Glutamatergic neuron (in vitro differentiated cells): ENCODE data around the gene HERC4. TPM values are rescaled to one million over a fixed set of nuclear protein-coding genes. Genes with fewer than 3 reads are reported as not detected.

Experiments used
- DNase-seq: peaks from one replicate; pipeline ENCODE4 v3.0.0; 2022
- H3K27ac Mint-ChIP-seq: one replicate; pipeline ENCODE4 v1.8.0; 2020; ENCODE audit warnings: mild to moderate bottlenecking, mixed read lengths, inconsistent platforms; ENCODE audit not compliant: unreplicated experiment
- H3K27me3 Mint-ChIP-seq: one replicate; pipeline ENCODE4 v1.8.0; 2020; ENCODE audit warnings: mild to moderate bottlenecking, moderate library complexity, mixed read lengths, inconsistent platforms; ENCODE audit not compliant: unreplicated experiment
- H3K36me3 Mint-ChIP-seq: one replicate; pipeline ENCODE4 v1.8.0; 2020; ENCODE audit warnings: mild to moderate bottlenecking, mixed read lengths, inconsistent platforms; ENCODE audit not compliant: unreplicated experiment
- H3K4me1 Mint-ChIP-seq: one replicate; pipeline ENCODE4 v1.8.0; 2020; ENCODE audit warnings: mild to moderate bottlenecking, low read depth, mixed read lengths, inconsistent platforms; ENCODE audit not compliant: unreplicated experiment
- H3K4me3 Mint-ChIP-seq: one replicate; pipeline ENCODE4 v1.8.0; 2020; ENCODE audit warnings: mild to moderate bottlenecking, mixed read lengths, inconsistent platforms; ENCODE audit not compliant: unreplicated experiment
- H3K9me3 Mint-ChIP-seq: one replicate; pipeline ENCODE4 v1.8.0; 2020; ENCODE audit warnings: mild to moderate bottlenecking, moderate library complexity, mixed read lengths, inconsistent platforms; ENCODE audit not compliant: unreplicated experiment
- total RNA-seq: library from RNA; stranded (reverse); fragmentation: NEBNext Ultra II Directional; extraction: Animal tissue kit (Norgen Biotek cat#: 25700); gene quantifications from one replicate; pipeline ENCODE4 v1.2.1, GENCODE V29; 2021; ENCODE audit not compliant: unreplicated experiment
- TF ChIP-seq, protein P1 (sequence below): fragments of 200-600 bp; sonication (generic); IDR thresholded peaks from one replicate; pipeline ENCODE4 v1.5.0; 2021; ENCODE audit not compliant: partially characterized antibody, unreplicated experiment

The HERC4 gene
- total RNA-seq, 1 donor from 2014 or later: 39.5 TPM

DNA sequence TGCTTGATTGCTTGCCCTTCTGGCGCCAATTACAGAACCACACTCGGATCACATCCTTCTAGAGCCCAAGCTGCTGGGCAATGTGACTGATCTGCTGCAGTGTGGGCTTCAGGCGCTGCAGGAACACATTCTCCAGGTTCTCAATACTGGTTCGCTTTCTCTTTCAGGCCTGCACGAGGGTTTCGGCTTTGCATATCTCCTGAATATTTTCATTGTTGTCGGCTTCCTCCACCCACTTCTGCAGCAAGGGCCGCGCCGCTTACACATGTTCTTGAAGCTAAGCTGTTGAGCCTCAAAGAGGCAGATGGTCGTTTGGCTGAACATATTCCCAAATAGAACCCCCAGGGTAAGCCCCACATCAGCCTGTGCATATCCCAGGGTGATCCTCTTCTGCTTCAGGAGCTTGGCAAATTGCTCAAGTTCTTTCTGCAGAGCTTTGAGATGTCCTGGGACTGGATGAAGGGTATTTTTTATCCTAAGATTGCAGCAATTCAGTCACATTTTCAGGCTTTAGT, 64.6 kb downstream of the HERC4 start:
- Mint-ChIP-seq H3K27ac (peak overlapping the region; percentile 34), H3K4me1 (peaks cover 6% of the 10 kb centered on the region), H3K4me3 (no peak overlapping the region), H3K36me3 (peaks cover 17% of the 10 kb centered on the region), H3K27me3 (no peaks in the 10 kb centered on the region), H3K9me3 (peaks cover 8% of the 10 kb centered on the region)
- TF ChIP-seq, protein P1, sequence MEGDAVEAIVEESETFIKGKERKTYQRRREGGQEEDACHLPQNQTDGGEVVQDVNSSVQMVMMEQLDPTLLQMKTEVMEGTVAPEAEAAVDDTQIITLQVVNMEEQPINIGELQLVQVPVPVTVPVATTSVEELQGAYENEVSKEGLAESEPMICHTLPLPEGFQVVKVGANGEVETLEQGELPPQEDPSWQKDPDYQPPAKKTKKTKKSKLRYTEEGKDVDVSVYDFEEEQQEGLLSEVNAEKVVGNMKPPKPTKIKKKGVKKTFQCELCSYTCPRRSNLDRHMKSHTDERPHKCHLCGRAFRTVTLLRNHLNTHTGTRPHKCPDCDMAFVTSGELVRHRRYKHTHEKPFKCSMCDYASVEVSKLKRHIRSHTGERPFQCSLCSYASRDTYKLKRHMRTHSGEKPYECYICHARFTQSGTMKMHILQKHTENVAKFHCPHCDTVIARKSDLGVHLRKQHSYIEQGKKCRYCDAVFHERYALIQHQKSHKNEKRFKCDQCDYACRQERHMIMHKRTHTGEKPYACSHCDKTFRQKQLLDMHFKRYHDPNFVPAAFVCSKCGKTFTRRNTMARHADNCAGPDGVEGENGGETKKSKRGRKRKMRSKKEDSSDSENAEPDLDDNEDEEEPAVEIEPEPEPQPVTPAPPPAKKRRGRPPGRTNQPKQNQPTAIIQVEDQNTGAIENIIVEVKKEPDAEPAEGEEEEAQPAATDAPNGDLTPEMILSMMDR: no peak
- DNase-seq: peak; percentile 16

DNA sequence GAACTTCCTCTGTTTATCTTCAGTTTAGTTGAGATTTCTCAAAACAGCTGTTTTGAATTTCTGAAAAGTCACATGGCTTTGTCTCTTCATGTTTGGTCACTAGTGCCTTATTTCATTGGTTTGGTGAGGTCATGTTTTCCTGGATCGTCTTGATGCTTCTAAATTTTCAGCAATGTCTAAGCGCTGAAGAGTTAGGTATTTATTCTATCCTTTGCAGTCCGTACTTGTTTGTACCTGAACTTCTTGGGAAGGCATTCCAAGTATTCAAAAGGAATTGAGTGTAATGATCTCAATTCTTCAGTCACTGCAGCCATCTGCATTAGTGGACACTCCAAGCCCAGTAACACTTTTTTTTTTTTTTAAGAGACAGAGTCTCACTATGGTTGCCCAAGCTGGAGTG, 67.7 kb downstream of the HERC4 start:
- no peak overlapping the region for H3K27ac Mint-ChIP-seq
- no peaks in the 10 kb centered on the region for H3K27me3 Mint-ChIP-seq
- no peak overlapping the region for H3K4me3 Mint-ChIP-seq
- TF ChIP-seq, protein P1: no peak
- peaks cover 6% of the 10 kb centered on the region for H3K4me1 Mint-ChIP-seq
- H3K9me3 Mint-ChIP-seq: peaks cover 8% of the 10 kb centered on the region
- DNase-seq: no peak
- peaks cover 24% of the 10 kb centered on the region for H3K36me3 Mint-ChIP-seq

DNA sequence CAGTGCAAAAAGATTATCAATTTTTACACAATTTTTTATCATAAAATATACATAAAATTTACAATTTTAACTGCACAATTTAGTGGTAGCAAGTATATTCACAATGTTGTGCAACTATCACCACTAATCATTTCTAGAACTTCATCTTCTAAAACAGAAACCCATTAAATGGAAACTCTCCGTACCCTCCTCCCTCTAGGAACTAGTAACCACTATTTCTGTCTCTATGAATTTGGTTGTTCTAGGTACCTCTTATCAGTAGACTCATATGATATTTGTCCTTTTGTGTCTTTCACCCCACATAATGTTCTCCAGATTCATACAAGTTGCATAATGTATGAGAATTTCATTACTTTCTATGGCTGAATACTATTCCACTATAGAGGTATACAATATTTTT, 73.5 kb downstream of the HERC4 start:
- no peak overlapping the region for H3K4me3 Mint-ChIP-seq
- H3K9me3 Mint-ChIP-seq: no peaks in the 10 kb centered on the region
- H3K27me3 Mint-ChIP-seq: no peaks in the 10 kb centered on the region
- H3K27ac Mint-ChIP-seq: no peak overlapping the region
- TF ChIP-seq, protein P1: no peak
- H3K4me1 Mint-ChIP-seq: no peaks in the 10 kb centered on the region
- DNase-seq: no peak
- H3K36me3 Mint-ChIP-seq: peaks cover 7% of the 10 kb centered on the region

DNA sequence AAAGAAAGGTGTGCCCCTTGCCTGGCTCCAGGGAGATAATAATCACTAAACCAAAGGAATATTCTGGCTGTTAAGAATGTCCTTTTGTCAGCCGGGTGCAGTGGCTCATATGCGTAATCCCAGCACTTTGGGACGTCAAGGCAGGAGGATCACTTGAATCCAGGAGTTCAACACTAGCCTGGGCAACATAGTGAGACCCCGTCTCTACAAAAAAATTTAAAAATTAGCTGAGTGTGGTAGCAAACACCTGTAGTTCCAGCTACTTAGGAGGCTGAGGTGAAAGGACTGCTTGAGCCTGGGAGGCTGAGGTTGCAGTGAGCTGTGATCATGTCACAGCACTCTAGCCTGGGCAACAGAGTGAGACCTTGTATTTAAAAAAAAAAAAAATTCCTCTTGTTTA, 74.1 kb downstream of the HERC4 start:
- Mint-ChIP-seq H3K9me3 (no peaks in the 10 kb centered on the region), H3K4me1 (no peaks in the 10 kb centered on the region), H3K4me3 (no peak overlapping the region), H3K27me3 (no peaks in the 10 kb centered on the region), H3K27ac (no peak overlapping the region), H3K36me3 (peaks cover 7% of the 10 kb centered on the region)
- no peak for DNase-seq
- TF ChIP-seq, protein P1: no peak

DNA sequence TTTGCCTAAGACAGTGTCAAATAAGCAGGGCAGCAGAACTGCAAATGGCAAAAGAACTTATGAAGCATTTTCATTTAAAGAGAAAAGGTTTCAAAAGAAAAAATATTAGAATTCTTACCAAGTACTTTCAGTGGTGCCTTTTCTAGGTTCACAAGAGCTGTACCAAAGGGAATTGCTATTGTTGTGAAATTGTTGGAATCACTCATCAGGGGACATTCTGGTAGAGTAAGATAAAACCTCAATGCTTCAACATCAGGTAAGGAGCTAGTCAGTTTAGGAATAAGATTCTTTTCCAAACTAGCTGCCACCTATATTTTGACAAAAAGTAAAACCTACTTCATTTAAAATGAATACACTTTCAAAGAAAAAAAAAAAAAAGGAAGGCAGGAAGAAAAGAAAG, 85.0 kb downstream of the HERC4 start:
- no peak overlapping the region for H3K27ac Mint-ChIP-seq
- TF ChIP-seq, protein P1: no peak

More for the DNA sequence above, 85.0 kb downstream of the HERC4 start:
- H3K9me3 Mint-ChIP-seq: no peaks in the 10 kb centered on the region
- H3K36me3 Mint-ChIP-seq: no peaks in the 10 kb centered on the region
- H3K27me3 Mint-ChIP-seq: no peaks in the 10 kb centered on the region
- no peak overlapping the region for H3K4me3 Mint-ChIP-seq
- no peaks in the 10 kb centered on the region for H3K4me1 Mint-ChIP-seq
- DNase-seq: no peak
